ENCODE data around the gene ELN.

GRCh38 chr7:73991522-73992100, 36.4 kb upstream of the ELN start:
- TF ChIP-seq CTCF (IDR thresholded peaks at IDR 0.05; ENCODE audit: low read depth, low read length): no peak
- no peak for TF ChIP-seq POLR2A (IDR thresholded peaks at IDR 0.05; ENCODE audit: extremely low read depth, insufficient read length)
- no peak for TF ChIP-seq MAX (IDR thresholded peaks at IDR 0.05; ENCODE audit: low read depth, low read length)
